ENCODE data around the gene MMADHC.
"Not testable (repeated sequence)": the region's sequence is repeated elsewhere in the genome, so short reads cannot be mapped to it uniquely, and the experiment has no call there.

The MMADHC gene

GRCh38 chr2:149595056-149595963 is 7.7 kb upstream of the MMADHC start:
- no peak for DNase-seq (ENCODE audit: low spot score)

- DNase-seq (ENCODE audit: low spot score), result no peak
Measured at GRCh38 chr2:149594411-149594810, 6.8 kb upstream of the MMADHC start.

- no peak for DNase-seq (ENCODE audit: low spot score)
Measured at GRCh38 chr2:149587950-149588487, 444 bp upstream of the MMADHC start.

GRCh38 chr2:149586898-149587219 is 716 bp downstream of the MMADHC start:
- DNase-seq (ENCODE audit: low spot score), result no peak

GRCh38 chr2:149586063-149586462 is 1.5 kb downstream of the MMADHC start:
- DNase-seq (ENCODE audit: low spot score), result no peak

GRCh38 chr2:149585166-149585885 is 2.2 kb downstream of the MMADHC start:
- DNase-seq (ENCODE audit: low spot score), result no peak

- DNase-seq (ENCODE audit: low spot score), result no peak
Measured at GRCh38 chr2:149579972-149580882, 7.3 kb downstream of the MMADHC start.

- DNase-seq (ENCODE audit: low spot score), result no peak
Measured at GRCh38 chr2:149577269-149577668, 10.3 kb downstream of the MMADHC start.

- DNase-seq (ENCODE audit: low spot score), result no peak
Measured at GRCh38 chr2:149575752-149576151, 11.8 kb downstream of the MMADHC start.

GRCh38 chr2:149575277-149575676 is 12.3 kb downstream of the MMADHC start:
- no peak for DNase-seq (ENCODE audit: low spot score)

- DNase-seq (ENCODE audit: low spot score), result no peak
Measured at GRCh38 chr2:149573760-149574159, 13.8 kb downstream of the MMADHC start.

GRCh38 chr2:149572102-149572953 is 15.2 kb downstream of the MMADHC start:
- no peak for DNase-seq (ENCODE audit: low spot score)

GRCh38 chr2:149568138-149568537 is 19.4 kb downstream of the MMADHC start:
- no peak for DNase-seq (ENCODE audit: low spot score)

GRCh38 chr2:149566652-149567051 is 20.9 kb downstream of the MMADHC start:
- DNase-seq (ENCODE audit: low spot score), result no peak

GRCh38 chr2:149565625-149566024 is 21.9 kb downstream of the MMADHC start:
- DNase-seq (ENCODE audit: low spot score), result not testable (repeated sequence)

GRCh38 chr2:149564983-149565382 is 22.6 kb downstream of the MMADHC start:
- DNase-seq (ENCODE audit: low spot score), result no peak

- no peak for DNase-seq (ENCODE audit: low spot score)
Measured at GRCh38 chr2:149564097-149564496, 23.5 kb downstream of the MMADHC start.

- peak; percentile 46 for DNase-seq (ENCODE audit: low spot score)
Measured at GRCh38 chr2:149562324-149562723, 25.3 kb downstream of the MMADHC start.

- DNase-seq (ENCODE audit: low spot score), result no peak
Measured at GRCh38 chr2:149561309-149561926, 26.2 kb downstream of the MMADHC start.

GRCh38 chr2:149559341-149560068 is 28.1 kb downstream of the MMADHC start:
- DNase-seq (ENCODE audit: low spot score), result no peak

All from COLO829 (cell line).